MM.1S (cell line): ENCODE data around the gene BOD1.

Experiments
- DNase-seq: peaks from one replicate; pipeline ENCODE4 v3.0.0-alpha.2; 2015
- H2AFZ ChIP-seq: fragments of 300-600 bp; sonication (generic); 2 replicates; pipeline ENCODE4 v1.6.0; 2016; ENCODE audit warnings: antibody characterized with exemption, low read length
- H3F3A ChIP-seq: fragments of 300-600 bp; sonication (generic); 2 replicates; pipeline ENCODE4 v1.6.1; 2016; ENCODE audit warnings: mild to moderate bottlenecking, antibody characterized with exemption, low read length, moderate library complexity, mixed read lengths; ENCODE audit not compliant: insufficient read depth
- H3K27ac ChIP-seq: fragments of 300-600 bp; sonication (generic); 2 replicates; pipeline ENCODE4 v1.5.1; 2016; ENCODE audit warnings: mild to moderate bottlenecking, low read length
- H3K27me3 ChIP-seq: fragments of 300-600 bp; sonication (generic); replicated peaks from 2 replicates; pipeline ENCODE4 v1.6.0; 2016; ENCODE audit warnings: low read length; ENCODE audit not compliant: insufficient read depth
- H3K36me3 ChIP-seq: fragments of 300-600 bp; sonication (generic); replicated peaks from 2 replicates; pipeline ENCODE4 v1.6.1; 2016; ENCODE audit warnings: mild to moderate bottlenecking, low read length, mixed read lengths; ENCODE audit not compliant: insufficient read depth
- H3K4me1 ChIP-seq: fragments of 300-600 bp; sonication (generic); 2 replicates; pipeline ENCODE4 v1.6.1; 2016; ENCODE audit warnings: low read length, mixed read lengths
- H3K4me2 ChIP-seq: fragments of 300-600 bp; sonication (generic); 2 replicates; pipeline ENCODE4 v1.6.0; 2016; ENCODE audit warnings: low read depth, low read length
- H3K4me3 ChIP-seq: fragments of 300-600 bp; sonication (generic); 2 replicates; pipeline ENCODE4 v1.5.1; 2016; ENCODE audit warnings: low read length, mixed read lengths
- H3K79me2 ChIP-seq: fragments of 300-600 bp; sonication (generic); 2 replicates; pipeline ENCODE4 v1.6.1; 2016; ENCODE audit warnings: mixed run types, low read length, mixed read lengths
- H3K9ac ChIP-seq: fragments of 300-600 bp; sonication (generic); 2 replicates; pipeline ENCODE4 v1.6.1; 2016; ENCODE audit warnings: low read length, mixed read lengths
- H3K9me2 ChIP-seq: fragments of 300-600 bp; sonication (generic); replicated peaks from 2 replicates; pipeline ENCODE4 v1.6.1; 2016; ENCODE audit warnings: mild to moderate bottlenecking, low read length, mixed read lengths; ENCODE audit not compliant: insufficient read depth
- H3K9me3 ChIP-seq: fragments of 300-600 bp; sonication (generic); replicated peaks from 2 replicates; pipeline ENCODE4 v1.6.1; 2016; ENCODE audit warnings: mild to moderate bottlenecking, low read length, mixed read lengths; ENCODE audit not compliant: insufficient read depth
- H4K20me1 ChIP-seq: fragments of 300-600 bp; sonication (generic); 2 replicates; pipeline ENCODE4 v1.6.1; 2016; ENCODE audit warnings: mild to moderate bottlenecking, low read length, moderate library complexity, mixed read lengths; ENCODE audit not compliant: insufficient read depth
- CTCF ChIP-seq: fragments of 300-600 bp; sonication (generic); IDR thresholded peaks from 2 replicates; pipeline ENCODE4 v1.5.1; 2016; ENCODE audit warnings: antibody characterized with exemption, low read length, mixed read lengths
- EZH2 ChIP-seq: fragments of 300-600 bp; sonication (generic); optimal IDR thresholded peaks from 2 replicates; pipeline ENCODE3; 2017; ENCODE audit warnings: low read depth, mild to moderate bottlenecking, antibody characterized with exemption, low read length, mixed read lengths
- EZH2phosphoT487 ChIP-seq: fragments of 300-600 bp; sonication (generic); IDR thresholded peaks from 2 replicates; pipeline ENCODE4 v1.6.1; 2018; ENCODE audit warnings: antibody characterized with exemption, low read length

BOD1 gene

GRCh38 chr5:173643964-173644363 is 27.5 kb upstream of the BOD1 start:
- Histone ChIP-seq H3K9ac (no peak overlapping the region), H3K4me2 (no peak overlapping the region), H2AFZ (no peak overlapping the region), H3F3A (no peaks in the 10 kb centered on the region), H4K20me1 (no peaks in the 10 kb centered on the region), H3K79me2 (no peaks in the 10 kb centered on the region), H3K27me3 (no peaks in the 10 kb centered on the region), H3K4me3 (no peak overlapping the region), H3K4me1 (no peaks in the 10 kb centered on the region), H3K9me3 (no peaks in the 10 kb centered on the region), H3K27ac (no peak overlapping the region), H3K36me3 (no peaks in the 10 kb centered on the region), H3K9me2 (no peaks in the 10 kb centered on the region)
- TF ChIP-seq EZH2, result no peak
- no peak for DNase-seq

GRCh38 chr5:173642895-173643481 is 26.5 kb upstream of the BOD1 start:
- no peaks in the 10 kb centered on the region for H3K9me2 ChIP-seq
- H3K36me3 ChIP-seq, result no peaks in the 10 kb centered on the region
- H3K79me2 ChIP-seq, result no peaks in the 10 kb centered on the region
- TF ChIP-seq EZH2phosphoT487, result no peak
- TF ChIP-seq CTCF, result no peak
- no peak for TF ChIP-seq EZH2
- no peaks in the 10 kb centered on the region for H3K27me3 ChIP-seq
- no peak overlapping the region for H3K4me3 ChIP-seq
- no peak for DNase-seq
- no peak overlapping the region for H3K9ac ChIP-seq
- H3K9me3 ChIP-seq, result no peaks in the 10 kb centered on the region
- H3K4me1 ChIP-seq, result no peaks in the 10 kb centered on the region
- H3F3A ChIP-seq, result no peaks in the 10 kb centered on the region
- no peak overlapping the region for H3K4me2 ChIP-seq
- no peak overlapping the region for H2AFZ ChIP-seq
- H3K27ac ChIP-seq, result no peak overlapping the region
- H4K20me1 ChIP-seq, result no peaks in the 10 kb centered on the region

- no peak for DNase-seq
- Histone ChIP-seq H3K4me1 (no peaks in the 10 kb centered on the region), H3K27me3 (no peaks in the 10 kb centered on the region), H3K27ac (no peak overlapping the region), H3K9me3 (no peaks in the 10 kb centered on the region), H3K4me2 (no peak overlapping the region), H3K9ac (no peak overlapping the region), H3K36me3 (no peaks in the 10 kb centered on the region), H3K4me3 (no peak overlapping the region), H4K20me1 (no peaks in the 10 kb centered on the region), H3K9me2 (no peaks in the 10 kb centered on the region), H3K79me2 (no peaks in the 10 kb centered on the region), H3F3A (no peaks in the 10 kb centered on the region), H2AFZ (no peak overlapping the region)
- TF ChIP-seq CTCF (no peak), EZH2phosphoT487 (no peak), EZH2 (no peak)
Observed at GRCh38 chr5:173642191-173642816, 25.9 kb upstream of the BOD1 start.

- H3K4me2 ChIP-seq, result no peak overlapping the region
- H3K4me3 ChIP-seq, result no peak overlapping the region
- H2AFZ ChIP-seq, result no peak overlapping the region
- no peak overlapping the region for H3K9ac ChIP-seq
- H4K20me1 ChIP-seq, result no peaks in the 10 kb centered on the region
- no peaks in the 10 kb centered on the region for H3F3A ChIP-seq
- H3K27ac ChIP-seq, result no peak overlapping the region
- no peaks in the 10 kb centered on the region for H3K9me2 ChIP-seq
- no peaks in the 10 kb centered on the region for H3K79me2 ChIP-seq
- H3K36me3 ChIP-seq, result no peaks in the 10 kb centered on the region
- no peak for DNase-seq
- TF ChIP-seq EZH2phosphoT487 (no peak), EZH2 (no peak), CTCF (no peak)
- no peaks in the 10 kb centered on the region for H3K4me1 ChIP-seq
- H3K9me3 ChIP-seq, result no peaks in the 10 kb centered on the region
- no peaks in the 10 kb centered on the region for H3K27me3 ChIP-seq
Observed at GRCh38 chr5:173640156-173640804, 23.8 kb upstream of the BOD1 start.
